IgD-negative memory B cell (primary cell): ENCODE results near the gene BAMBI. TPM values are rescaled to one million over a fixed set of nuclear protein-coding genes. Genes with fewer than 3 reads are reported as not detected.
"Not testable (repeated sequence)": the region's sequence is repeated elsewhere in the genome, so short reads cannot be mapped to it uniquely, and the experiment has no call there.

Source experiments
- H3K27ac Mint-ChIP-seq, 3 donors: one replicate each; pipeline ENCODE4 v1.8.0; 2020 to 2022; ENCODE audit warnings: mild to moderate bottlenecking in 3 of 3, mixed read lengths in 3 of 3, moderate library complexity in 1 of 3
- H3K27me3 Mint-ChIP-seq: one replicate; pipeline ENCODE4 v1.8.0; 2021; ENCODE audit warnings: mixed read lengths
- H3K36me3 Mint-ChIP-seq: one replicate; pipeline ENCODE4 v1.8.0; 2020; ENCODE audit warnings: mild to moderate bottlenecking, mixed read lengths
- H3K4me1 Mint-ChIP-seq, 3 donors: one replicate each; pipeline ENCODE4 v1.8.0; 2020 to 2022; ENCODE audit warnings: mixed read lengths in 3 of 3, mild to moderate bottlenecking in 1 of 3
- H3K4me3 Mint-ChIP-seq, 4 donors: one replicate each; pipeline ENCODE4 v1.8.0; 2020 to 2022; ENCODE audit warnings: mild to moderate bottlenecking in 4 of 4, mixed read lengths in 4 of 4, moderate library complexity in 3 of 4
- H3K9me3 Mint-ChIP-seq, 3 donors: one replicate each; pipeline ENCODE4 v1.8.0; 2020 to 2021; ENCODE audit warnings: mixed read lengths in 3 of 3, mild to moderate bottlenecking in 1 of 3
- polyA plus RNA-seq: library from polyadenylated mRNA; unstranded; fragments of 300-500 nt; fragmentation: Illumina TruSeq; gene quantifications from one replicate; pipeline ENCODE4 v1.2.3, GENCODE V29; 2021

BAMBI gene, protein sequence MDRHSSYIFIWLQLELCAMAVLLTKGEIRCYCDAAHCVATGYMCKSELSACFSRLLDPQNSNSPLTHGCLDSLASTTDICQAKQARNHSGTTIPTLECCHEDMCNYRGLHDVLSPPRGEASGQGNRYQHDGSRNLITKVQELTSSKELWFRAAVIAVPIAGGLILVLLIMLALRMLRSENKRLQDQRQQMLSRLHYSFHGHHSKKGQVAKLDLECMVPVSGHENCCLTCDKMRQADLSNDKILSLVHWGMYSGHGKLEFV
- polyA plus RNA-seq = 0.70 TPM

GRCh38 chr10:28676968-28677887, at the start of gene BAMBI:
TSS of gene BAMBI (plus strand) at chr10:28677521. CDS start at chr10:28677898, 377 bp downstream.
- peak within 1 kb of the TSS; percentile 81 to 90 (median 86) for H3K4me3 Mint-ChIP-seq
- peaks cover 1% of the 10 kb centered on the region for H3K36me3 Mint-ChIP-seq
- H3K27ac Mint-ChIP-seq = peak within 1 kb of the TSS; percentile 18 to 80 (median 32)
- H3K9me3 Mint-ChIP-seq = peaks cover 0 to 2% (median 0%) of the 10 kb centered on the region in 3 donors
- H3K27me3 Mint-ChIP-seq = peaks cover 43% of the 10 kb centered on the region
- peaks cover 13 to 32% (median 15%) of the 10 kb centered on the region in 3 donors for H3K4me1 Mint-ChIP-seq

GRCh38 chr10:28628184-28628893, 49.0 kb upstream of the BAMBI start:
- Mint-ChIP-seq H3K4me3 (no peak overlapping the region), H3K36me3 (peaks cover 2% of the 10 kb centered on the region), H3K27me3 (peaks cover 4% of the 10 kb centered on the region), H3K4me1 (peaks cover 0 to 4% (median 4%) of the 10 kb centered on the region in 3 donors), H3K9me3 (no peaks in the 10 kb centered on the region), H3K27ac (no peak overlapping the region)

DNA sequence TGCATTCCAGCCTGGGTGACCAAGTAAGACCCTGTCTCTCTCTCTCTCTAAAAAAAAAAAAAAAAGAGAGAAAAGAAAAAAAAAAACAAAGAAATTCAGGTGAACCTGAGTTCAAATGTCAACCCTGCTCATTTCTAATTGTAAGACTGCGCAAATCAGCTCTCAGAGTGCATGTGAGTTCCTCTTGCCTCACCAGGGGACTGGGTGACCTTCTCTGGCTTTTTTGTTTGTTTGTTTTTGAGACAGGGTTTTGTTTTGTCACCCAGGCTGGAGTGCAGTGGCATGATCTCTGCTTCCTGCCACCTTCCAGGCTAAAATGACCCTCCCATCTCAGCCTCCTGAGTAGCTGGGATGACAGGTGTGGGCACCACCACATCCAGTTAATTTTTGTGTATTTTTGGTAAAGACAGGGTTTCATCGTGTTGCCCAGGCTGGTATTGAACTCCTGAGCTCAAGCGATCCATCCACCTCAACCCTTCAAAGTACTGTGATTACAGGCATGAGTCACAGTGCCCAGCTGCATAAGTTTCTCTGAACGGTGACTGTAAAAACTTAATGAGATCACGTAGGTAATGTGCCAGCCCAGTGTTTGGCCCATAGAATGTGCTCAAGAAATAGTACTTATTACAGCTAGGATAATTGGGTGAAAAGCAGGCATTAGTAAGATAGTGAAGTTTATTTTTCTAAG, 45.3 kb upstream of the BAMBI start:
- peaks cover 6% of the 10 kb centered on the region for H3K27me3 Mint-ChIP-seq
- H3K4me3 Mint-ChIP-seq = no peak overlapping the region
- H3K4me1 Mint-ChIP-seq = peaks cover 0 to 4% (median 4%) of the 10 kb centered on the region in 3 donors
- no peaks in the 10 kb centered on the region for H3K36me3 Mint-ChIP-seq
- no peak overlapping the region for H3K27ac Mint-ChIP-seq
- H3K9me3 Mint-ChIP-seq = no peaks in the 10 kb centered on the region

GRCh38 chr10:28632584-28632945, 44.8 kb upstream of the BAMBI start:
- Mint-ChIP-seq H3K36me3 (no peaks in the 10 kb centered on the region), H3K27me3 (peaks cover 6% of the 10 kb centered on the region), H3K4me3 (no peak overlapping the region), H3K27ac (no peak overlapping the region), H3K4me1 (peaks cover 0 to 4% (median 4%) of the 10 kb centered on the region in 3 donors), H3K9me3 (no peaks in the 10 kb centered on the region)

DNA sequence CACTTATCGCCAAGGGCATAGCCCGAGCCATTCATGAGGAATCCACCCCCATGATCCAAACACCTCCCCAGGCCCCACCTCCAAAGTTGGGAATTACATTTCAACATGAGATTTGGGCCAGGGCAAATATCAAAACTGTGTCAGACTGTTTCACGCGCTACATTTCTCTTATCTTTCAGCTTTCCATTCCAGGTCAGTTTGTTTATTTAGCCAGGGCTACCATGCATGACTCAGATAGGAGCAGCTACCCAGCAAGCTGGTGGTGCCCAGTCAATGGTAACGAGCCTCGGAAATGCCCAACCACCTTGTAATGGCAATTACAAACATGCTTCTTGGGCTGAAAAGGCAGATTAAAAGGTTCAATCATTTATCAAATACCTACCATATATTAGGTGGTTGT, 43.6 kb upstream of the BAMBI start:
- Mint-ChIP-seq H3K27ac (no peak overlapping the region), H3K4me3 (no peak overlapping the region), H3K9me3 (peaks cover 0 to 1% (median 0%) of the 10 kb centered on the region in 3 donors), H3K4me1 (no peaks in the 10 kb centered on the region), H3K27me3 (peaks cover 6% of the 10 kb centered on the region), H3K36me3 (no peaks in the 10 kb centered on the region)

DNA sequence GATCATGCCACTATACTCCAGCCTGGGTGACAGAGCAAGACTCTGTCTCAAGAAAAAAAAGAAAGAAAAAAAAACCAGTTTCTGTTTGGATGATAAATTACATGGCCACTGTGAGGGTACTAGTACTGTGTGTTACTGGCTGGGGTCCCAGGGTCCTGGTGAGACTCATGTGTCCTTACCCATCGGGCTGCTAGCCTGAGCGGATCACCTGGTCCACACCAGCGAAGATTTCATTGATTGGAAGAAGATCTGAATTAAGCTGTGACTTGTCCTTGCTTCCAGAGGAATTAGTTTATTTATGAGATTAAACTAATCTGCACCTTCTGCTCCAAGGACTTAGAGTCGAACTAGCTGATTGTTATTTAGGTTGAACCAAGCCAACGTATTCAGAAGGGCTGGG, 40.0 kb upstream of the BAMBI start:
- no peaks in the 10 kb centered on the region for H3K4me1 Mint-ChIP-seq
- peaks cover 0 to 3% (median 0%) of the 10 kb centered on the region in 3 donors for H3K9me3 Mint-ChIP-seq
- H3K27me3 Mint-ChIP-seq = peaks cover 2% of the 10 kb centered on the region
- H3K27ac Mint-ChIP-seq = no peak overlapping the region
- H3K36me3 Mint-ChIP-seq = no peaks in the 10 kb centered on the region
- H3K4me3 Mint-ChIP-seq = no peak overlapping the region

- Mint-ChIP-seq H3K9me3 (peaks cover 0 to 3% (median 0%) of the 10 kb centered on the region in 3 donors), H3K27ac (no peak overlapping the region), H3K36me3 (no peaks in the 10 kb centered on the region), H3K27me3 (peaks cover 2% of the 10 kb centered on the region), H3K4me3 (no peak overlapping the region), H3K4me1 (no peaks in the 10 kb centered on the region)
Measured at GRCh38 chr10:28638392-28638791, 38.9 kb upstream of the BAMBI start.

GRCh38 chr10:28640551-28640950, 36.8 kb upstream of the BAMBI start:
- Mint-ChIP-seq H3K27ac (no peak overlapping the region), H3K27me3 (no peaks in the 10 kb centered on the region), H3K4me1 (peaks cover 0 to 3% (median 0%) of the 10 kb centered on the region in 3 donors), H3K4me3 (no peak overlapping the region), H3K36me3 (peaks cover 2% of the 10 kb centered on the region), H3K9me3 (peaks cover 0 to 3% (median 0%) of the 10 kb centered on the region in 3 donors)

GRCh38 chr10:28644647-28645046, 32.7 kb upstream of the BAMBI start:
- peaks cover 0 to 6% (median 0%) of the 10 kb centered on the region in 3 donors for H3K9me3 Mint-ChIP-seq
- peaks cover 0 to 3% (median 0%) of the 10 kb centered on the region in 3 donors for H3K4me1 Mint-ChIP-seq
- H3K27ac Mint-ChIP-seq = peak overlapping the region in 1 of 3 donors; percentile 36
- H3K36me3 Mint-ChIP-seq = peaks cover 2% of the 10 kb centered on the region
- no peaks in the 10 kb centered on the region for H3K27me3 Mint-ChIP-seq
- no peak overlapping the region for H3K4me3 Mint-ChIP-seq

GRCh38 chr10:28652106-28652505, 25.2 kb upstream of the BAMBI start:
- H3K4me3 Mint-ChIP-seq = no peak overlapping the region
- no peaks in the 10 kb centered on the region for H3K27me3 Mint-ChIP-seq
- H3K27ac Mint-ChIP-seq = no peak overlapping the region
- H3K9me3 Mint-ChIP-seq = peaks cover 0 to 6% (median 0%) of the 10 kb centered on the region in 3 donors
- no peaks in the 10 kb centered on the region for H3K36me3 Mint-ChIP-seq
- no peaks in the 10 kb centered on the region for H3K4me1 Mint-ChIP-seq

GRCh38 chr10:28652703-28653102, 24.6 kb upstream of the BAMBI start:
- Mint-ChIP-seq H3K36me3 (no peaks in the 10 kb centered on the region), H3K27me3 (peaks cover 1% of the 10 kb centered on the region), H3K4me1 (no peaks in the 10 kb centered on the region), H3K27ac (no peak overlapping the region), H3K4me3 (no peak overlapping the region), H3K9me3 (peaks cover 0 to 3% (median 0%) of the 10 kb centered on the region in 3 donors)

DNA sequence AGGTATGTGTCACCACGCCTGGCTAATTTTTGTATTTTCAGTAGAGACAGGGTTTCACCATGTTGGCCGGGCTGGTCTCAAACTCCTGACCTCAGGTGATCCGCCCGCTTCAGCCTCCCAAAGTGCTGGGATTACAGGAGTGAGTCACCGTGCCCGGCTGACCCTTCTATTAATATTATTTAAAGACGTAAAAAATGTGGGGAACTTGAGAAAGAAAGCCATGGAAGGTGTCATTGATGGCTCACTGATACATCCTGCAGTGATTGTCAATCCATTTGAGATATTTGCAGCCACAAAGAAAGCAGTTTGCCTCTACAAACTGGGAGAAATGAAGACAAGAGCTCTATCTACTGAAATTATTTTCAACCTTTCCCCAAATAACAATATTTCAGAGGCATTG, 18.5 kb upstream of the BAMBI start:
- not testable (repeated sequence) for H3K4me3 Mint-ChIP-seq, H3K27ac Mint-ChIP-seq, H3K27me3 Mint-ChIP-seq, H3K9me3 Mint-ChIP-seq, H3K4me1 Mint-ChIP-seq, H3K36me3 Mint-ChIP-seq

DNA sequence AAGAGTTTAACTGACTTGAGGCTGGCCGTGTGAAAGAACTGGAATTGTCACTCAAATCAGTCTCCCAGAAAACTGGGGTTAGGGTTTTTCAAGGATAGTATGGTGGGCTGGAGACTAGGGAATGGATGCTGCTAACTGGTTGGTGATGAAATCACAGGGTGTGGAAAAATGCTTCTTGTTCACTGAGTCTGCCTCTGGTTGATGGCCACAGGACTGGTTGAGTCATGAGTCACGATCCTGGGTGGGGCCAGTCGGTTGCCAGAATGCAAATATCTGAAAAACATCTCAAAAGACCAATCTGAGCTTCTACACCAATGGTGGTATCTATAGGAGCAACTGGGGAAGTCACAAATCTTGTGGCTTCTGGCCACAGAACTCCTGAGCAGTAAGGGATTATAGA, 16.3 kb upstream of the BAMBI start:
- Mint-ChIP-seq H3K36me3 (no peaks in the 10 kb centered on the region), H3K4me3 (no peak overlapping the region), H3K27me3 (peaks cover 11% of the 10 kb centered on the region), H3K4me1 (peaks cover 0 to 5% (median 0%) of the 10 kb centered on the region in 3 donors), H3K9me3 (no peaks in the 10 kb centered on the region), H3K27ac (no peak overlapping the region)

GRCh38 chr10:28663576-28664368, 13.5 kb upstream of the BAMBI start:
- peaks cover 32% of the 10 kb centered on the region for H3K27me3 Mint-ChIP-seq
- peaks cover 2 to 8% (median 6%) of the 10 kb centered on the region in 3 donors for H3K4me1 Mint-ChIP-seq
- H3K27ac Mint-ChIP-seq = peak overlapping the region in 1 of 3 donors; percentile 27

More at GRCh38 chr10:28663576-28664368, 13.5 kb upstream of the BAMBI start:
- no peak overlapping the region for H3K4me3 Mint-ChIP-seq
- no peaks in the 10 kb centered on the region for H3K9me3 Mint-ChIP-seq
- no peaks in the 10 kb centered on the region for H3K36me3 Mint-ChIP-seq
